HG02943 (cell line): ENCODE measurements around the gene RTN1.

Experiments used
- ATAC-seq: cut with Tn5 transposase; IDR thresholded peaks from one replicate; pipeline ENCODE4 v1.9.1; 2021; ENCODE audit warnings: mild to moderate bottlenecking, low read depth, moderate library complexity; ENCODE audit not compliant: unreplicated experiment

The RTN1 gene, protein sequence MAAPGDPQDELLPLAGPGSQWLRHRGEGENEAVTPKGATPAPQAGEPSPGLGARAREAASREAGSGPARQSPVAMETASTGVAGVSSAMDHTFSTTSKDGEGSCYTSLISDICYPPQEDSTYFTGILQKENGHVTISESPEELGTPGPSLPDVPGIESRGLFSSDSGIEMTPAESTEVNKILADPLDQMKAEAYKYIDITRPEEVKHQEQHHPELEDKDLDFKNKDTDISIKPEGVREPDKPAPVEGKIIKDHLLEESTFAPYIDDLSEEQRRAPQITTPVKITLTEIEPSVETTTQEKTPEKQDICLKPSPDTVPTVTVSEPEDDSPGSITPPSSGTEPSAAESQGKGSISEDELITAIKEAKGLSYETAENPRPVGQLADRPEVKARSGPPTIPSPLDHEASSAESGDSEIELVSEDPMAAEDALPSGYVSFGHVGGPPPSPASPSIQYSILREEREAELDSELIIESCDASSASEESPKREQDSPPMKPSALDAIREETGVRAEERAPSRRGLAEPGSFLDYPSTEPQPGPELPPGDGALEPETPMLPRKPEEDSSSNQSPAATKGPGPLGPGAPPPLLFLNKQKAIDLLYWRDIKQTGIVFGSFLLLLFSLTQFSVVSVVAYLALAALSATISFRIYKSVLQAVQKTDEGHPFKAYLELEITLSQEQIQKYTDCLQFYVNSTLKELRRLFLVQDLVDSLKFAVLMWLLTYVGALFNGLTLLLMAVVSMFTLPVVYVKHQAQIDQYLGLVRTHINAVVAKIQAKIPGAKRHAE

DNA sequence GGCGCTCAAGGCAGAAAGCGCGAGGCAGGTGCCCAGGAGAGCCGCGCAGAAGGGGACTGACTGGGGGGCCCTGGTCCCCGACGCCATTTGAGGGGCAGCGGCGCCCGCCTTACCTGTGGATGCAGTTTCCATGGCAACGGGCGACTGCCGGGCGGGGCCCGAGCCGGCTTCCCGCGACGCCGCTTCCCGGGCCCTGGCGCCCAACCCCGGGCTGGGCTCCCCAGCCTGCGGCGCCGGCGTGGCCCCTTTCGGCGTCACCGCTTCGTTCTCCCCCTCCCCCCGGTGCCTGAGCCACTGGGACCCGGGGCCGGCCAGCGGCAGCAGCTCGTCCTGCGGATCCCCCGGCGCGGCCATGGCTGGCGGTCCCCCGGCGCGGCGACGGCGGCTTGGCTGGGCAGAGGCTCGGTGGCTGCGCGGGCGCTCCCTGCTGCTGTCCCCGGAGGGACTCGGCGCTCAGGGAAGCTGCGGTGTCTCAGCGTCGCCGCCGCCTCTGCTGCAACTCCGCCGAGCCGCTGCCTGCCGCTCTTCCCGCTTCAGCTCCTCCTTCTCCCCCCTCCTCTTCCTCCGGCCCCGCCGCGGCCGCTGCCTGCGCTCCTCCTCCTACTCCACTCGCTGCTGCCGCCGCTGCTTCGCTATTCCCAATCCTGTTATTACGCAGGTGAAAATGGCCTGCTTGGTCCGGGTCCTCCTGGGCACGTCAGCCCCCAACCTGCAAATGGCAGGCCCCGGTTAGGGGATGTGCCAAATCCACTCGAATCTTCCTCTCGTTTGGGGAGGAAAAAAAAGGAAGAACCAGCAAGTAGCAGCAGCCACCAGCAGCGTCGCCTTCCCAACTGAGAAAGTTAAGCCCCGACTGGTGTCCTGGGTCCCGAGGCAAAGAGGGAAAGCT lies at the start of gene RTN1:
Gene RTN1, minus strand, starts transcription at position 500 of the 889 bp plus-strand sequence. Its CDS starts 146 bp downstream, at position 354.
- no peak for ATAC-seq

DNA sequence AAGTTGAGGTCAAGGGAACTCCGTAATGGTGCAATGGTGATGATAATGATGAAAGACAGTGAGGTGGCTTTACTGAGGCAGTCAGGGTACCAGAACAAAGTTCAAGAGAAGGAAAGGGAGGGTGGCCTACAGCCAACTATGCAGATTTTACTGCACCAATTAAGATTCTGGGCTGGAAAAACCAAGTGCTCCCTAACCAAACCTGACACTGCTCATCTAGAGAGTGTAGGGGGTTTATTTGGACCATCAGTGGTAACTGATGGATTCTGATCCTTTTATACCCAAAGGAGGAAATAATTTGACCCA lies 49.8 kb upstream of the RTN1 start:
- no peak for ATAC-seq

DNA sequence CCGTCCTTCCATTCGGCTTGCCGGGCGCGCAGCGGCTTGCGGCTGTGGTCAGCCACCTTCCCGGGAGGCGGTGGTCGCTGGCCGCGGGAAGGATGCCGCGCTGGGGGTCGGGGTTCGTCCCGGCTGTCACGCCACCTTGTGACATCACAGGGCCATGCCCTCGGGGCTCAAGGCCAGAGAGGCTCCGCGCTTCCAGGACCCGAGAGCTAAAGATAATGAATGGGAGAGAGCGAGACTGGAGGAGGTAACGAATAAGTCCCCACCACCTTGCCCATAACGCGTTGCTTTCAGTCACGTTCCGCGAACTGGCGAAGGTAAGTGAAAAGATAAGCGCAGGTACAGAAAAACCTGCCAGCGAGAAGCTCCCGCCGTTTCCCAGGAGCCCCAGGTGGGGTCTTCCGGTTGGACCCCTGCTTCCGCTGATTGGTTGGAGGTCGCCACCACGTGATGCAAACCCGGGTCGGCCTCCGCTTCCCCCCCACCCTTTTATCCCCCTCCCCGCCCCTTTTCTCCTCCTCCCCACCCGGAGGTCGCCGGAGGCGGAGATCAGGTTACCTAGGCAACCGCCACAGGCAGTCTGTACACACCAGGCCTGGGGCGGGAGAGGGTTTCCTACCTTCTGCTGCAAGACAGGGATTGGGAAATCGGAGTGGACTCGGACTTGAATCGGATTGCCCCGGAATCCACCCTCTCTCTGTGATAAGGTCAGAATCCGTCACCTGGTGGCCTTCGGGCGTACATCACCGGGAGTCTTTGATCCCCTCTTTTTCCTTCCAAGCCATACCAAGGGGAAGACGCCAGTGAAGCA lies 49.2 kb upstream of the RTN1 start, which contains the start of gene LRRC9:
Gene LRRC9, plus strand, starts transcription at position 575 of the 808 bp plus-strand sequence.
- no peak for ATAC-seq

DNA sequence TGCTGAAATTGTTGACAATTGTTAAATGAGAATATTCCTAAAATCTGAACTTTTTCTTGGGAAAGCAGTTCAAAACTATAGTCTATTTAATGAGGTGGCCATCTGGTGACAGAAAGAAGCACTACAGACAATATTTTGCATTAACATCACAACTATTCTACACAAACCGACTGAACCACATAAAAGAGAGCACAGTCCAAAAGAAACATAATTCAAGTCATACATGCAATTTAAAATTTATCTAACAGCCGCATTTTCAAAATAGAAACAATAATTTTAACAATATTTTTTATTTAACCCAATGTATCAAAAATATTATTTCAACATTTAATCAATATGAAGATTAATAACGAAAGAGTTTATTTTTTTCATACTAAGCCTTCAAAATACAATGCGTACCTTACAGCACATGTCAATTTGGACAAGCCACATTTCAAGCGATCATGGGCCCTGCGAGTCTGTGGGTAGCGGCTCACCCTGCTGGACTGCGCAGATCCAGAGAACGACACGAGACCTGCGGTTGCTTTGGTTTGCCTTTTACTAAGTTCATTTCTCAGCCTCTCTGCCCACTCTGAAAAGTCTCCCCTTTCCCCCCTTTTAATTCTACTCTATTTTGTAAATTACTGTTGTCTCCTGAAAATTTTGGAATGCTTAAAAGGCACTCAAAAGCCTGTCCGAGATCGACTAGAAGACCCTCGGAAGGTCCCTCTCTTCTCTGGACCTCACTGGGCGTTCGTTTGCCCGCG lies 48.4 kb upstream of the RTN1 start:
- ATAC-seq, result no peak

DNA sequence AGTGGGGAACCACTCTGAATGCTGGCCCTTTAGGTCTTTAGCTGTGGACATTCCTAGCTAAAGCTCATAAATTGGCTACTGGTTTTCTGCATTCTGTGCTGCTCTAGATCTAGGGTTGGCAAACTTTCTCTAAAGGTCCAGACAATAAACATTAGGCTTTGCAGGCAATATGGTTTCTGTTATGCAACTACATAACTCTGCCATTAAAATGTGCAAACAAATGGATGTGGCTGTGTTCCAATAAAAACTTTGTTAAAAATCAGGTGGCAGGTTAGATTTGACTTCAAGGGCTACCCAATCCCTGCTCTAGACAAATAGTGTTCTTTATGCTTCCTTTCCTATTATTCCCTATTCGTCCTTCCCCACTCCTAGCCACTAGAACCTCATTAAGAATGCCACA lies 42.6 kb upstream of the RTN1 start:
- no peak for ATAC-seq

DNA sequence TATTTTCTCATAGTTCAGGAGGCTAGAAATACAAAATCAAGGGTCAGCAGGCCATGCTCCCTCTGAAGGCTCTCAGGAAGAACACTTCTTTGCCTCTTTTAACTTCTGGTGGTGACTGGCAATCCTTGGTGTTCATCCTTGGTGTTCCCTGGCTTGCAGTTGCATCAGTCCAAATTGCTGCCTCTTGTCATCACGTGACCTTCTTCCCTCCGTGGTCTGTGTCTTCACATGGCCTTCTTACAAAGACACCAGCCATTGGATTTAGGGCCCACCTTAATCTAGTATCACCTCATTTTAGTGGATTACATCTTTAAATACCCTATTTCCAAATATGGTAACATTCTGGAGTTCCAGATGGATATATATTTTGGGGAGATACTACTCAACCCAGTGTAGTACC lies 41.9 kb upstream of the RTN1 start:
- no peak for ATAC-seq

DNA sequence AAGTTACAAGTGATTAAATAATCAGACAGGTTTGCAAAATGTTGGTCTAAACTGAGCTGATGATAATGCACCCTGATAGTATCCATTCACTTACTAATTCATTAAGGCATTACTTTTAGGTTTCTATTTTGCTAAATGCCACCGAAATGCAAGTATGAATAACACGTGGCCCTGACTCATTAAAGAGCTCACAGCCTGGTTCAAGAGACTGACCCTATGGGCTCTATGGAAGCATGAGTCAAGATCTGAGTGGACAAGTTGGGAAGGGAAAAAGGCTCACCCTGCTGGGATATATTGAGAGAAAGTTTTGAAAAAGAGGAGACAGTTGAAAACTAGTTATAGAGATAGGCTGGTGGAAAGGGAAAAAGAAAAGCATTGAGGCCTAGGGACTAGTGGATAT lies 34.6 kb upstream of the RTN1 start:
- ATAC-seq, result no peak

DNA sequence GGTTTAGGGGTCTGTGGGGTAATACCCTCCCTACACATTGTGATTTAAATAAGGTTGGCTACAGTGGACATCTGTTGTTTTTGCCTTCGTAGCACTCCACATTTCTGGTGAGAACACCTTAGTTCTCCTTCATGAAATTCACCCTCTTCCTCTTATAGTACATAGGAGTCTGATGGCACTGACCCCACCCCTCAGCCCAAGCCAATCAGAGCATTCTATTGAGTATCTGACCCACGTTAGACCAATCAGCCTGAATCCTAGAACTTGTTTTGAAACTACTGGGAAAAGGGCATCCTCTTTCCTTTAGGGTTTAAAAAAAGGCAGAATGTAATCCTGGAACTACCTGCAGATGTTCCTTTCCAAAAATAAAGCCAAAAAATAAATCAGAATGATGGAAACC lies 33.6 kb upstream of the RTN1 start:
- no peak for ATAC-seq

DNA sequence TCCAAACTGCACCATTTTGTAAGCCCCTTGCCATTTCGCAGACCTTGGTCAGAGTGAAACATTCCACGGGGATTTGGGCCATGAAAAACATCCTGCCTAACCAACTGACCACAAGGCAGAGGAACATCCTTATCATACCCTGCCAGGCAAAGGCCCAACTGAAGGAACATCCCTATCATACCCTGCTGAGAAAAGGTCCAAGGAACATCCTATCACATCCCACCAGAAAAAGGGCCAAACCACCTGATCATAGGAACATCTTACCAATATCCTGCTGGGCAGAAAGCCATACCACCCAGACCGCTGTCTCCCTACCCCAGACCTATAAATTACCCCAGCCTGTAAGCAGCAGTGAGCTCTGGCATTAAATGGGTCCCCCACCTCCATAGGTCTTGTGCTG lies 30.0 kb upstream of the RTN1 start:
- ATAC-seq, result no peak

DNA sequence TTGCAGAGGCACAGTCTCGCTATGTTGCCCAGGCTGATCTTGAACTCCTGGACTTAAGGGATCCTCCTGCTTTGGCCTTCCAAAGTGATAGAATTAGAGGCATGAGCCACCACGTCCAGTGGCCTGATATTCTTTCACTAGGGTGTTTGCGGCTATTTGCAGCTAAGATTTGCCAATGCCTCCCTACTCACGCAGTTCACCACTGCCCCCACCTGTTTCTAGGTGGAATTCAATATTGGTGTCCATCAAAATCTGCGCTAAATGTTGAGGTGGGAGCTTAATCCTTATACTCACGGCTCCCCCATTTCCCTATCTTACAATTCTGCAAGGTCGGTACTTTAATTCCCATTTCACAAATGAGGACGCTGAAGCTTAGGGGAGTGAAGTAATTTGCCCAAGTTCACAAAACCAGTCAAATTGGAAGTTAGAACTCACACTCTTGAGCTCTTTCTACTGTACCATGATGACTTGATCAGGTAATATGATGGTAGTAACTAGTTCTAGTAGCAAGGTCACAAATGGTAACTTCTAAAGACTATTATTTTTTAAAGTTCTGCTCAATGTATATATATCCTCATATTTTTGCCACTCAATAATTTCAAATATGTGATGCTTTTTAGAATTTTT lies 27.3 kb upstream of the RTN1 start:
- no peak for ATAC-seq

DNA sequence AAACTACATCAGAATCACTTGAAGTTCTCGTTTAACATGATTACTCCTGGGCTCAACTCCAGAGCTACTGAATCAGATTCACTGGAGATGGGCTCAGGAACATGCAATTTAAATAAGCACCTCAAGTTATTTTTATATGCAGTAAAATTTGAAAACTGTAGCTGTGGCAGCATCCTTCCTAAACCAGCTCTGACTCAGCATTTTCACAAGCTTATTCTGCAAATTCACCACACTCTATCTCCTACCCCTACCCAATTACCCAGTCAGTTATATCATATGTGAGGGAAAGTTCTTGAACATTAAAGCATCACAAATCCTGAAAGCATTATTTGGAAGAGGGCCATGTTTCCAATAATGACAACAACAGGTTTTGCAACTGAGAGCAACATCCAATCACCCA lies 25.1 kb upstream of the RTN1 start:
- no peak for ATAC-seq

DNA sequence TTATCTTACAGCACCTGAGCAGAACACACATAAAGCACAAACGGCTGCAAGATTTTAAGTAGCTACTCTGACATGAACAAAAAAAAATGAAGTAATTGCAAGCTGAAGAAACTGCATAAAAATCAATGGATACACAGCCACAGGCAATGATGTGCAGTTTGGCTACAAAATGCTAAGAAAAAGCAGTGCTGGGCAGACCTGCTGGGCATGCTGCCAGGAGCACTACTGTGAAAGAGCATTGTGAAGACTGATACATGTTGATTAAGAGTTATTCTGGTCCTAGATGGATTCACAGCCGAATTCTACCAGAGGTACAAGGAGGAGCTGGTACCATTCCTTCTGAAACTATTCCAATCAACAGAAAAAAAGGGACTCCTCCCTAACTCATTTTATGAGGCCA lies 20.1 kb upstream of the RTN1 start:
- ATAC-seq, result no peak

DNA sequence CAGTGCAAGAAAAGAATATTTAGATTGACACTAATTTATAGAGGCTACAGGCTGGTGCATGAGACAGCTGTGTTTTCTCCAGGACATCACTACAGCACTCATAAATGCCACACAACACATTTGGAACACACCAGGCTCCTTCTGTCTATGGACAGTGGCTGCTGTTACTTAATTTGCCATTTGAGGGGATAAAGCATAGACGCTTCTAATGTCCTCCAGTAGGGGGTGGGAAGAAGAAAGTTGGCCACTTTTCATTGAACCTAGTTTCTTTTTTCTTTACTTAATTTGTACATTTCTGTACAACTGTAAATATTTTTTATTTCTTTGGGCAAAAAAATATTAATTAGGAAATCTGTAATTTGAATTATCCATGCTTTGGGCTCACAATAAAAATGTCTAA lies 12.4 kb upstream of the RTN1 start:
- ATAC-seq, result no peak

DNA sequence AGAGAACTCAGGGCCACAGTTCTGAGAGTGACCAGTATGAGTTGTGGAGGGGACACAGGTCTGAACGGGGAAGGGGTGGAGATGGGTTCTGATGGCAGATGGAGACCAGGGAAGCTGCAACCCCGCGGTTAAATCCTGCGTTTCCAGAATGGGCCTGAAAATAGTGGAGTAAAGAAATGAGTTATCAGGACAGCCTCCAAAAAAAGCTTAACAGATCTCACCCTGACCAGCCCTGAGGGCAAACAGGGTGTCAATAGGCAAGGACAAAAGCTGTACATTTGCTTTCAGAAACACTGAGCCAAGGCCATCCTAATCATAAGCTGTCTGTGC lies 555 bp upstream of the RTN1 start:
- no peak for ATAC-seq

DNA sequence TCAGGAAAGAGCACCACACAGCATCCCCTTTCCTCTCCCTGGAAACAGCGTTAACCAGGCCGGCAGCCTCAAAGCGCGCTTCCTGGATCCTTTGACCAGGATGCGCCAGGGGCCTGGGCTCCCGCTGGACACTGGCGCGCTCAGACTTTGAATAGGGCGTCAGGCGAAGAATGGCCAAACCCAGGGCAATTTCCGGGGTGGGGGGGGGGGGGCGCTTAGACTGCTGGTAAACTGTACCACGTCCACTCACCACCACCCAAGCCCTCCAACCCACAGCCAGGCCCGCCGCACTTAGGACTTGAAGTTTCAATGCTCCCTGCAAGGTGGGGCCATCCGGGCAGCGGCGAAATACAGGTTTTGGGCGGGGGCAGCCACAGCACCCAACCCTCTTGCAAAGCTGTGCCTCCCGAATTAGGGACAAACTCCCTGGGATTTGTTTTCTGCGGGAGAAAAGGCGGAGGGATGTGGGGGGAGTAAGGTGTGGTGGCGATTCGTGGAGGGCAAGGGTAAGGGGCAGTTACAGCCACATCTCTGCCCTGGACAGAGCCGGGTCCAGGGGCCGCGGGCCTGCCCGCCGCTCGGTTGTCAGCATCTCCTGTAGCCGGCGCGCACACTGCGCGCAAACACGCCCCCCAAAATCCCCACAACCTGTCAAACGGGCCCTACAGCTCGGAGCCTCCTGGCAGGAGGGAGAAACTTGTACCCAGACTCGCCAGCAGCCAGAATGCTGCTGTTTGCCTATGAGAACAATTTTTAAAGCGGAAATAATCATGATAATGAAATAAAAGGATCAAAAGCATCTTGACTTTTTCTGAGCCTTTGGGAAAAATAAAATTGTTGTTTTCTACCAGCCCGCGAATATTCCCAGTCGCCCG lies 958 bp downstream of the RTN1 start:
- no peak for ATAC-seq

DNA sequence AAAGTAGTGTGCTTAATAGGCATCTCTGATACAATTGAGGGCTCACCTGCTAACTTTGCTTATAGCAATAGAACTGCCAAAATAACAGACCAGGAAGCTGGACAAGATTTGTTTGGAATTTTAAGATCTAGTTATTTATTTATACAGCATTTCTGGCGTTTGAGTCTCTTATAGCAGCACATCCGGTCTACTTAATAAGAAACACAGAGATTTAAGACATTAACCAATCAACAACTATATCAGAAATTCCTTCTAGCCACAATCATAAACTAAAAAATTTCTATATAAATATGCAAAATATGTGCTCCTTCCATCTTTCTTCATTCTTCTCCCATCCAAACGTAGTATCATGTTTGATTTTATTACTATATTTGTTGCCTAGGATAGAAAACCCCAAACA lies 2.6 kb downstream of the RTN1 start:
- no peak for ATAC-seq

DNA sequence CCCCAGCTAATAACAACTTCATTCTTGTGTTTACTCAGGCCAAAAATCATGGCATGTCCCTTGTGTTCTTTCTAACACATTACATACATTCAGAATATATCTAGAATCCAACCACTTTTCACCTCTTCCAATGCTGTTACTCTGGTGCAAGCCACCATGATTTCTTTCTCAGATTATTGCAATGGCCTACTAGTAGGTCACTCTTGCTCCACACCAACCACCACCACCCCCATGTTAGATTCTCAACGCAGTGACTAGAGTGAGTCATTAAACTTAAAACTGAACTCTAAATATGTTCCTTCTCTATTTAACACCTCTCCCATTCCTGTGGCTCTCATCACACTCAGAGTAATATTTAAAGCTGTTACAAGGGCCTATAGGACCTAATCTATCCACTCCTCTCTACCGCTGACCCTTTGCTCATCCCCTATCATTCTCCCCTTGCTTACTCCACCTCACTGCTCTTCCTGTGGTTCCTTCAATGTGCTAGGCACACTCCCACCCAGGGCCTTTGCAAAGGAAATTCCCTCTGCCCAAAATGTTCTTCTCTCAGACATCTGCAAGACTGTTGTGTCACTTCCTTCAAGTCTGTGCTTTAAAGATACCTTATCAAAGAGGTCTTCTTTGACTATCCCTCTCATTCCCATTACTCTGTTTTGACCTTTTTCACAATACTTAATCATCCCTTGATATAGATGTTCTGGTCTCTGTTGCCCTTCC lies 6.6 kb downstream of the RTN1 start:
- ATAC-seq, result no peak

DNA sequence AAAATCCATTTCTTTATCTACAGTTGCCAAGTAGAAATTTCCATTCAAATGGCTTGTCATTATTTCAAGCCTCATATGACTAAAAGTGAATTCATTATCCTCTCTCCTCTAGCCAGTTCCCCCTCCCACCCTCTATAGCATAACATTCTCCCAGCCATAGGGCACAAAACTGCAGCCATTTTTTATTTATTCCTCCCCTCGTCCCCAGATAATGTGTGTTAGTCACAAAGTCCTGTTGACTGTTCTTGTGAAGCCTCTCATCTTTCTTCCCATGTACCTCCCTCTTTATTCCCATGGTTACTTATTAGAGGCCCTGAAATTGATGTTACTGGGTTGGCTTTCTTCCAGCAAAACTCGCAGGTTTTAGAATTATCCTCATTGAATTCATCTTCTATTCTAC lies 13.2 kb downstream of the RTN1 start:
- no peak for ATAC-seq
